GM12878 (cell line): Measurements from ENCODE around the gene RELL2. TPM values are rescaled to one million over a fixed set of nuclear protein-coding genes. Genes with fewer than 3 reads are reported as not detected.

Source experiments
- BCLAF1 ChIP-seq: fragments of 450-650 bp; IDR thresholded peaks from 2 replicates; pipeline ENCODE4 v1.6.1; 2017; ENCODE audit warnings: antibody characterized with exemption, mild to moderate bottlenecking, moderate library complexity
- CHD1 ChIP-seq: IDR thresholded peaks from 2 replicates; pipeline ENCODE4 v1.6.1; 2012; ENCODE audit warnings: low read depth, low read length, improper control_type of control experiment
- CTCF ChIP-seq, 3 experiments: IDR thresholded peaks in 2 of 3; conservative IDR thresholded peaks in 1 of 3; 2 replicates each; pipeline ENCODE4 v1.5.1; 2011; ENCODE audit warnings: low read depth in 3 of 3, low read length in 3 of 3, mild to moderate bottlenecking in 3 of 3, control low read depth in 2 of 3, moderate library complexity in 2 of 3, inconsistent platforms in 1 of 3, mixed read lengths in 1 of 3; ENCODE audit not compliant: control insufficient read depth in 2 of 3, insufficient read depth in 1 of 3; ENCODE audit errors: extremely low read depth in 1 of 3
- FOXM1 ChIP-seq: IDR thresholded peaks from 2 replicates; pipeline ENCODE4 v1.6.1; 2012; ENCODE audit warnings: low read depth, mild to moderate bottlenecking, inconsistent platforms, low read length, moderate library complexity
- HDAC6 ChIP-seq: fragments of 200-600 bp; sonication (generic); IDR thresholded peaks from one replicate; pipeline ENCODE4 v1.8.0; 2017; ENCODE audit warnings: antibody characterized with exemption; ENCODE audit not compliant: unreplicated experiment
- MLLT1 ChIP-seq: fragments of 450-650 bp; IDR thresholded peaks from 2 replicates; pipeline ENCODE4 v1.6.1; 2016; ENCODE audit warnings: mild to moderate bottlenecking
- NFYB ChIP-seq: IDR thresholded peaks from 2 replicates; pipeline ENCODE4 v1.6.1; 2011; ENCODE audit warnings: low read depth, mild to moderate bottlenecking, low read length, improper control_type of control experiment, moderate library complexity; ENCODE audit not compliant: insufficient read depth
- polyA plus RNA-seq, 11 experiments: library from polyadenylated mRNA; depleted of rRNA in 4 of 11; unstranded in 6 of 11; stranded (reverse) in 5 of 11; fragments of >200 nt; fragmentation: Nextera tagmentation in 4 of 11; fragmentation: Illumina TruSeq in 1 of 11; extraction: Ambion mirVana in 4 of 11; extraction: Trizol in 1 of 11; gene quantifications; 1 replicate in 1 of 11; 2 replicates in 10 of 11; pipeline versions ENCODE4 v1.2.1 to v1.2.3, GENCODE V29; 2011 to 2016; ENCODE audit warnings: inconsistent platforms in 2 of 11, missing spikeins in 2 of 11, low read depth in 1 of 11
- total RNA-seq, 4 experiments: library from RNA; depleted of rRNA in 3 of 4; stranded (reverse); fragments of >200 nt in 3 of 4; fragmentation: Illumina TruSeq in 1 of 4; extraction: Trizol in 1 of 4; gene quantifications; 2 replicates each; pipeline versions ENCODE4 v1.2.1 to v1.2.3, GENCODE V29; 2013 to 2021

RELL2 gene
- total and polyA plus RNA-seq, 10 of the 15 experiments (the other 5 are each of a cell fraction or from before 2014, with no cell fraction given) = 0.23 to 21.4 (median 7.1) TPM

GRCh38 chr5:141633871-141634561 lies 2.8 kb upstream of the RELL2 start (continued):
- TF ChIP-seq BCLAF1 (no peak), FOXM1 (no peak), MLLT1 (peak; percentile 28; the same call in 1 of the 2 replicates), CTCF (IDR thresholded peaks at IDR 0.05 in 2 of 3, conservative IDR thresholded peaks at IDR 0.05 in 1 of 3; ENCODE audit: control insufficient read depth in 2 of 3, extremely low read depth in 1 of 3, insufficient read depth in 1 of 3, low read depth in 3 of 3, low read length in 3 of 3) (no peak), HDAC6 (no peak), CHD1 (no peak), NFYB (no peak)
